SH-SY5Y (cell line): ENCODE measurements around the gene ELOVL6.

Experiments
- GATA2 ChIP-seq: IDR thresholded peaks from 2 replicates; pipeline ENCODE4 v1.6.1; 2011; ENCODE audit warnings: mild to moderate bottlenecking, low read depth, low read length
- GATA3 ChIP-seq: IDR thresholded peaks from 2 replicates; pipeline ENCODE4 v1.6.1; 2011; ENCODE audit warnings: low read depth, mild to moderate bottlenecking, low read length, moderate library complexity

DNA sequence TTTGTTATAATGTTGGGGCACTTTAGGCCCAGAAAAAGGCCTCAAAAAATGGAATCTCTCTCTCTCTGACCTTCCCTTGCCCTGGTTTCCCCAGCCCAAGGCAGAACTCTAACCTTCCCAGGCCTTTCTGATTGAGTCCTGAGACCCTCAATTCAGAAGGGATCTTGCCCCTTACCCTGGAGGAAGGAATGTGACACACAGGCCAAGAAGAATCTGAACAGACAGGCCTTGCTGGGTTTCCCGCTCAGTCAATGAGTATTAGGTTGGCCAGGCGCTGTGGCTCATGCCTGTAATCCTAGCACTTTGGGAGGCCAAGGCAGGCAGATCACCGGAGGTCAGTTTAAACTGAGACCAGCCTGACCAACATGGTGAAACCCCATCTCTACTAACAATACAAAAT, 27.6 kb downstream of the ELOVL6 start:
- TF ChIP-seq GATA3 (no peak), GATA2 (no peak)
